Ovary (tissue), 9 donors: ENCODE results near the gene LPGAT1. TPM values are rescaled to one million over a fixed set of nuclear protein-coding genes. Genes with fewer than 3 reads are reported as not detected.

Experiments
- DNase-seq, 5 donors: peaks; one replicate each; pipeline ENCODE4 v3.0.0-alpha.2; 2019 to 2020
- H3K27ac ChIP-seq, 2 donors: fragments of 200-600 bp; one replicate each; pipeline versions ENCODE4 v1.5.1 to v1.8.0; 2019 to 2022
- H3K27me3 ChIP-seq: fragments of 200-600 bp; one replicate; pipeline ENCODE4 v1.8.0; 2022
- H3K36me3 ChIP-seq: fragments of 200-600 bp; sonication (generic); one replicate; pipeline ENCODE4 v1.5.1; 2019
- H3K4me1 ChIP-seq: one replicate; pipeline ENCODE4 v1.8.1; 2013; ENCODE audit warnings: mild to moderate bottlenecking, moderate library complexity; ENCODE audit not compliant: insufficient read depth
- H3K4me3 ChIP-seq: fragments of 200-600 bp; sonication (generic); one replicate; pipeline ENCODE4 v1.5.1; 2017
- H3K9me3 ChIP-seq, 2 donors: fragments of 200-600 bp in 1 of 2; sonication (generic) in 1 of 2; one replicate each; pipeline versions ENCODE4 v1.5.1 to v1.8.1; 2013 to 2019; ENCODE audit warnings: mild to moderate bottlenecking in 1 of 2, moderate library complexity in 1 of 2
- EP300 ChIP-seq: sonication (generic); formaldehyde crosslinking; IDR thresholded peaks from one replicate; pipeline ENCODE4 v1.6.1; 2017; ENCODE audit warnings: antibody characterized with exemption
- POLR2A ChIP-seq: fragments of 450-650 bp; IDR thresholded peaks from one replicate; pipeline ENCODE4 v1.6.1; 2017; ENCODE audit warnings: antibody characterized with exemption, mild to moderate bottlenecking, moderate library complexity
- WGBS, 3 donors: extraction: QIAGEN DNeasy Blood & Tissue Kit in 1 of 3; methylation state at CpG; one replicate each; pipeline versions ENCODE4 v1.1.5 to v1.1.7; 2013 to 2017; 5-methylcytosine and 5-hydroxymethylcytosine counted together
- intact Hi-C, 4 donors: fragments of 100-400 bp; cut with DNase I; formaldehyde crosslinking; loops; one replicate each; pipeline versions ENCODE4 v1.11.0 to v1.15.1; 2022 to 2023
- polyA plus RNA-seq, 2 donors: library from polyadenylated mRNA; stranded (reverse); fragments of 200-250 nt in 1 of 2; fragments of 350-450 nt in 1 of 2; fragmentation: Illumina TruSeq in 1 of 2; extraction: RNeasy Lipid Tissue Mini Kit (QIAGEN cat#74804) in 1 of 2; gene quantifications; one replicate each; pipeline ENCODE4 v1.2.3, GENCODE V29; 2013 to 2014
- total RNA-seq, 7 donors: library from RNA; depleted of rRNA in 2 of 7; stranded (reverse); fragments of >200 nt in 2 of 7; fragmentation: NEBNext Ultra II Directional in 3 of 7; extraction: Animal tissue kit (Norgen Biotek cat#: 25700) in 3 of 7; gene quantifications; one replicate each; pipeline versions ENCODE4 v1.1.0 to v1.2.4, GENCODE V29; 2016 to 2023
- TF ChIP-seq, protein P1 (sequence below), 3 donors: fragments of 450-650 bp in 2 of 3; fragments of 200-600 bp in 1 of 3; IDR thresholded peaks; one replicate each; pipeline versions ENCODE4 v1.5.1 to v1.8.0; 2016 to 2022; ENCODE audit warnings: antibody characterized with exemption in 3 of 3, mild to moderate bottlenecking in 1 of 3
- donor health status: DM: no; HTN: no; CAD: no; lungs with moderate emphysema.
- donor health status: DM: no; HTN: no; CAD: no.
- donor health status: Bipolar disorder and iron deficiency.
- donor health status: DM: yes; HTN: yes; CAD: no.
- donor health status: DM: no; HTN: no; CAD: no.
- donor health status: DM: yes; HTN: yes; CAD: no.

LPGAT1 gene
- total and polyA plus RNA-seq, 9 donors: 6.3 to 32.7 (median 26.1) TPM

DNA sequence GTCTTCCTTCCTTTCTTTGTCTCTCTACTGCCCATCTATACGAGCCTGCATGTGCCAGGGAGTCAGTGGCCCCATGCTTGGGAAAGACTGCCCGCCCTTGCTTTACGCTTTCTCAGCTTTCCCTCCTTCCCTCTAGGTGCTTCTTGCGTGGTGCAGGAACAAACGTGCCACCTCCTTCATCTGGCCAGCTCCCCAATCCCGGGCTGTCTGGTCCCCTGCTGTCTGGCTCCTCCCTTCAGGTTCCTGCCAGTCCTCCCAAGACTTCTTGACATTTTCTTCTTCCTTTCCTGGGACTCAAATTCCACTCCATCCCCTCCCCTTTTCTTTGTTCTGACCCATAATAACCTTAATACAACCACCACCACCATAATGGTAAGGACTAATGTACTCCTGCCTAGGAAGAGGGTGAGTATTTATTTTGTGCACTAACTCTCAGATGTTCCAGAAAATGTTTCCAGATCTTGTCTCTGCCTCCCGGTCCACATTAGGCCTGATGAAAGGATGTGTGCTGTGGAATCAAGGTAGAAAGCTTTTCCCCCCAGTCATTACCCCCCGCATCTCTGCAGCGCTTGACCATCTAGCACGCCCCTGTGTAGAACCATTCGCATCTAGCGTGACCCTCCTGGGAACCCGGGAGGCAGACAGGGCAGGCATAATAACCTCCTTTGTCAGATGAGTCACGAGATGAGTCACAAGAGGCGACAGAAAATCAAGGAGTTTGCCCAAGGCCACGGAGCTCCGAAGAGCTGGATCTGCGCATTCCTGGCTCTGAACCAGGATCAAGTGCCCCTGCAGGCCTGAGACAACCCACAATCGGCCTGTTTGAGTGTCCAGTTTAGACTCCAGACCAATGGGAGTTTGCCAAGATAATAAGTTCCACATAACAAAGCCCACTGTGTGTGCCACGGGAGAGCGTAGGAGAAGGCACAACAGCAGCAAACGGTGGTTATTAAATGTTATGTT lies 95.1 kb downstream of the LPGAT1 start:
- intact Hi-C loops: no loop called here
- no peak overlapping the region for H3K4me3 ChIP-seq
- WGBS, 3 donors: 39 to 50% (median 40%) methylated on average over 22 of the region's 22 CpGs
- TF ChIP-seq POLR2A: no peak
- no peak for TF ChIP-seq EP300
- TF ChIP-seq, protein P1, sequence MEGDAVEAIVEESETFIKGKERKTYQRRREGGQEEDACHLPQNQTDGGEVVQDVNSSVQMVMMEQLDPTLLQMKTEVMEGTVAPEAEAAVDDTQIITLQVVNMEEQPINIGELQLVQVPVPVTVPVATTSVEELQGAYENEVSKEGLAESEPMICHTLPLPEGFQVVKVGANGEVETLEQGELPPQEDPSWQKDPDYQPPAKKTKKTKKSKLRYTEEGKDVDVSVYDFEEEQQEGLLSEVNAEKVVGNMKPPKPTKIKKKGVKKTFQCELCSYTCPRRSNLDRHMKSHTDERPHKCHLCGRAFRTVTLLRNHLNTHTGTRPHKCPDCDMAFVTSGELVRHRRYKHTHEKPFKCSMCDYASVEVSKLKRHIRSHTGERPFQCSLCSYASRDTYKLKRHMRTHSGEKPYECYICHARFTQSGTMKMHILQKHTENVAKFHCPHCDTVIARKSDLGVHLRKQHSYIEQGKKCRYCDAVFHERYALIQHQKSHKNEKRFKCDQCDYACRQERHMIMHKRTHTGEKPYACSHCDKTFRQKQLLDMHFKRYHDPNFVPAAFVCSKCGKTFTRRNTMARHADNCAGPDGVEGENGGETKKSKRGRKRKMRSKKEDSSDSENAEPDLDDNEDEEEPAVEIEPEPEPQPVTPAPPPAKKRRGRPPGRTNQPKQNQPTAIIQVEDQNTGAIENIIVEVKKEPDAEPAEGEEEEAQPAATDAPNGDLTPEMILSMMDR (IDR thresholded peaks at IDR 0.05): no peak
- peak; percentile 53 to 67 (median 60) for DNase-seq
- H3K4me1 ChIP-seq: peaks cover 5% of the 10 kb centered on the region
- H3K27me3 ChIP-seq: no peaks in the 10 kb centered on the region
- H3K27ac ChIP-seq: no peak overlapping the region
- H3K9me3 ChIP-seq: no peaks in the 10 kb centered on the region
- no peaks in the 10 kb centered on the region for H3K36me3 ChIP-seq

- 44 to 63% (median 55%) methylated on average over 4 of the region's 4 CpGs for WGBS, 3 donors
Measured at GRCh38 chr1:211734791-211735190, 95.8 kb downstream of the LPGAT1 start.

DNA sequence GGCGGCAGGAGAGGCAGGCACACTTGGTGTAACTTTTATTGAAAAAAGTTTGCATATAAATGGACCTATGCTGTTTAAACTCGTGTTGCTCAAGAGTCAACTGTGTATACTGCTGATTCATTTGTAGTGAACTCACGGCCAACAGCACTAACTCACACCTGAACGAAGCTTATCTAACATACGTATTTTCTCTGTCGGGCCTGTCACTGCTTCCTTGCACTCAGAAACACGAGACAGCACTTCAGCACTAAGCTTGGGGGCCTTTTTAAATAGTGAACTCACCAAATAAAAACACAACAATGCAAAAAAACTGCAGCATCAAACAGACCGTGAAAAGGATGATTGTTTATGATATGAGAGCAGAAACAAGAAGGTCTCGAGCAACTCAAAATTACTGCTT lies 96.2 kb downstream of the LPGAT1 start:
- no peak overlapping the region for H3K27ac ChIP-seq
- 51 to 66% (median 54%) methylated on average over 9 of the region's 9 CpGs for WGBS, 3 donors
- H3K9me3 ChIP-seq: no peaks in the 10 kb centered on the region
- intact Hi-C loops: no loop called here
- H3K27me3 ChIP-seq: no peaks in the 10 kb centered on the region
- peaks cover 5% of the 10 kb centered on the region for H3K4me1 ChIP-seq
- H3K36me3 ChIP-seq: no peaks in the 10 kb centered on the region
- TF ChIP-seq EP300 (no peak), POLR2A (no peak)
- TF ChIP-seq, protein P1 (IDR thresholded peaks at IDR 0.05): no peak
- H3K4me3 ChIP-seq: no peak overlapping the region
- DNase-seq: no peak

More at GRCh38 chr1:211734791-211735190, 95.8 kb downstream of the LPGAT1 start:
- no peak for DNase-seq
- no peaks in the 10 kb centered on the region for H3K9me3 ChIP-seq
- no peak overlapping the region for H3K4me3 ChIP-seq
- intact Hi-C loops: no loop called here
- H3K27ac ChIP-seq: no peak overlapping the region
- peaks cover 5% of the 10 kb centered on the region for H3K4me1 ChIP-seq
- H3K27me3 ChIP-seq: no peaks in the 10 kb centered on the region
- TF ChIP-seq EP300 (no peak), POLR2A (no peak)
- TF ChIP-seq, protein P1 (IDR thresholded peaks at IDR 0.05): no peak
- H3K36me3 ChIP-seq: no peaks in the 10 kb centered on the region

DNA sequence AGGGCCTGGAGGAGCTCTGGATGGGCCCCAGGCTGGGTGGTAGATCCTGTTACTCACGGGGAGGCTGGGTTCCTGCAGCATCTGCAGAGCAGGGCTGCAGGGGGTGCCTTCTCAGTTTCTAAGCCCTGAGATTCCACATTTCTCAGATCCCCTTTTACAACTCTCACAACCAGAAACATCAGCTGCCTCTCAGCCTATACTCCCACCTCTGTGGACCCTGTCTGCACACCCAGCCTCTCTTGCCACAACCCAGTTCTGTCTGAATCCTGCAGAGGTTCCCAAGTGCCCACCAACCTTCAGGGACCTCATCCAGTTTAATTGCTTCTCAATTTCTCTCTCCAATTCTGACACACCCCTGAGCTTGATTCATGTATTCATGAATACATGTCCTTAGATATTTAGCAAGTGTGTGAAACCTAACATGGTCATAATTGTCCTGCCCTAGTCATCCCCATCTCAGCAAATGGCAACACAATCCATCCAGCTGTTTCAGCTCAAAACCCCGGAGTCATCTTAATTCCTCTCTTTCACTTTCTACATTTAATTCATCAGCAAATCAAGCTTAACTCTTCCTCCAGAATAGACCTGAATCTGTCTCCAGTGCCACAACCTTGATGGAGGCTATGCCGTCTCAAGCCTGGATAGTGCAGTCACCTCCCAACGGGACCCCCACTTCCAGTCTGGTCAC lies 98.1 kb downstream of the LPGAT1 start:
- Histone ChIP-seq H3K9me3 (no peaks in the 10 kb centered on the region), H3K27me3 (no peaks in the 10 kb centered on the region), H3K36me3 (no peaks in the 10 kb centered on the region), H3K4me1 (peaks cover 5% of the 10 kb centered on the region), H3K27ac (no peak overlapping the region), H3K4me3 (no peak overlapping the region)
- WGBS, 3 donors: 56 to 70% (median 64%) methylated on average over 4 of the region's 4 CpGs
- TF ChIP-seq, protein P1 (IDR thresholded peaks at IDR 0.05): no peak
- TF ChIP-seq POLR2A (no peak), EP300 (no peak)
- intact Hi-C loops: no loop called here
- DNase-seq: no peak
